WTC11 (cell line): ENCODE results near the gene RELT. TPM values are rescaled to one million over a fixed set of nuclear protein-coding genes. Genes with fewer than 3 reads are reported as not detected.

Experiments
- ATAC-seq: fragments of 200-7000 bp; cut with Tn5 transposase; 2 replicates; pipeline ENCODE4 v1.10.0; 2021; ENCODE audit warnings: mild to moderate bottlenecking, moderate library complexity
- CTCF ChIA-PET: fragments of 300-600 bp; sonication (Branson Sonifier 250); formaldehyde crosslinking; loops from one replicate; lab custom pipeline; 2021; ENCODE audit warnings: antibody characterized with exemption; lab: Charles Lee
- POLR2A ChIA-PET: fragments of 350-600 bp; sonication (Branson Sonifier 250); formaldehyde crosslinking; loops from one replicate; lab custom pipeline; 2021; ENCODE audit warnings: antibody characterized with exemption; lab: Charles Lee
- DNase-seq: peaks from one replicate; pipeline ENCODE4 v3.0.0; 2021; ENCODE audit warnings: low spot score
- H3K27ac Mint-ChIP-seq: 2 replicates; pipeline ENCODE4 v1.8.0; 2021; ENCODE audit warnings: mixed read lengths
- H3K27me3 Mint-ChIP-seq: 2 replicates; pipeline ENCODE4 v1.8.0; 2021; ENCODE audit warnings: low read depth, mild to moderate bottlenecking, moderate library complexity, mixed read lengths
- H3K36me3 Mint-ChIP-seq: 2 replicates; pipeline ENCODE4 v1.8.0; 2021; ENCODE audit warnings: mixed read lengths
- H3K4me1 Mint-ChIP-seq: 2 replicates; pipeline ENCODE4 v1.8.0; 2022; ENCODE audit warnings: mixed read lengths
- H3K4me3 Mint-ChIP-seq: 2 replicates; pipeline ENCODE4 v1.8.0; 2021; ENCODE audit warnings: mild to moderate bottlenecking, moderate library complexity, mixed read lengths
- H3K9me3 Mint-ChIP-seq: 2 replicates; pipeline ENCODE4 v1.8.0; 2021; ENCODE audit warnings: mixed read lengths
- CREB1 ChIP-seq: sonication (generic); formaldehyde crosslinking; IDR thresholded peaks from 2 replicates; pipeline ENCODE4 v1.8.0; 2023; ENCODE audit warnings: mild to moderate bottlenecking, missing genetic modification reagents
- ELF4 ChIP-seq: sonication (generic); formaldehyde crosslinking; IDR thresholded peaks from 2 replicates; pipeline ENCODE4 v1.8.1; 2022; ENCODE audit warnings: low read depth, mild to moderate bottlenecking, moderate library complexity, missing genetic modification reagents
- ETV6 ChIP-seq: sonication (generic); formaldehyde crosslinking; IDR thresholded peaks from 2 replicates; pipeline ENCODE4 v1.8.1; 2022; ENCODE audit warnings: mild to moderate bottlenecking, missing genetic modification reagents
- GABPB1 ChIP-seq: sonication (generic); formaldehyde crosslinking; IDR thresholded peaks from 2 replicates; pipeline ENCODE4 v1.8.1; 2023; ENCODE audit warnings: mild to moderate bottlenecking, missing genetic modification reagents
- GTF2I ChIP-seq: fragments of 250-450 bp; sonication (Bioruptor Pico); conservative IDR thresholded peaks from 2 replicates; pipeline ENCODE4 v1.4.0; 2021; ENCODE audit warnings: mild to moderate bottlenecking
- IRF2 ChIP-seq: sonication (generic); formaldehyde crosslinking; IDR thresholded peaks from 2 replicates; pipeline ENCODE4 v1.8.0; 2022; ENCODE audit warnings: low read depth, missing genetic modification reagents, borderline replicate concordance
- KAT7 ChIP-seq: sonication (generic); formaldehyde crosslinking; IDR thresholded peaks from 2 replicates; pipeline ENCODE4 v1.8.1; 2023; ENCODE audit warnings: missing genetic modification reagents, mild to moderate bottlenecking, borderline replicate concordance
- NFE2L1 ChIP-seq: sonication (generic); formaldehyde crosslinking; IDR thresholded peaks from 2 replicates; pipeline ENCODE4 v1.8.1; 2023; ENCODE audit warnings: missing genetic modification reagents
- OVOL2 ChIP-seq: fragments of 250-450 bp; sonication (Bioruptor Pico); IDR thresholded peaks from 2 replicates; pipeline ENCODE4 v1.9.0; 2021; ENCODE audit warnings: mild to moderate bottlenecking, borderline replicate concordance
- RORB ChIP-seq: fragments of 250-450 bp; sonication (Bioruptor Pico); IDR thresholded peaks from 2 replicates; pipeline ENCODE4 v1.9.0; 2021; ENCODE audit warnings: mild to moderate bottlenecking
- SMAD3 ChIP-seq: sonication (generic); formaldehyde crosslinking; IDR thresholded peaks from 2 replicates; pipeline ENCODE4 v1.8.0; 2022; ENCODE audit warnings: missing genetic modification reagents, mild to moderate bottlenecking, borderline replicate concordance
- SOX15 ChIP-seq: fragments of 250-450 bp; sonication (Bioruptor Pico); IDR thresholded peaks from 2 replicates; pipeline ENCODE4 v1.9.0; 2021; ENCODE audit warnings: mild to moderate bottlenecking
- SP1 ChIP-seq: sonication (generic); formaldehyde crosslinking; conservative IDR thresholded peaks from 2 replicates; pipeline ENCODE4 v1.8.1; 2022; ENCODE audit warnings: missing genetic modification reagents
- TEAD4 ChIP-seq: sonication (generic); formaldehyde crosslinking; IDR thresholded peaks from 2 replicates; pipeline ENCODE4 v1.8.0; 2022; ENCODE audit warnings: mild to moderate bottlenecking, missing genetic modification reagents
- TP53 ChIP-seq: sonication (generic); formaldehyde crosslinking; IDR thresholded peaks from 2 replicates; pipeline ENCODE4 v1.8.1; 2023; ENCODE audit warnings: mild to moderate bottlenecking, missing genetic modification reagents
- ZNF121 ChIP-seq: sonication (generic); formaldehyde crosslinking; IDR thresholded peaks from 2 replicates; pipeline ENCODE4 v1.8.0; 2023; ENCODE audit warnings: missing genetic modification reagents
- ZNF396 ChIP-seq: fragments of 250-450 bp; sonication (Bioruptor Pico); IDR thresholded peaks from 2 replicates; pipeline ENCODE4 v1.8.0; 2021; ENCODE audit warnings: mild to moderate bottlenecking, moderate library complexity, borderline replicate concordance
- ZNF416 ChIP-seq: fragments of 250-450 bp; sonication (Bioruptor Pico); IDR thresholded peaks from 2 replicates; pipeline ENCODE4 v1.9.0; 2021; ENCODE audit warnings: mild to moderate bottlenecking, inconsistent platforms
- total RNA-seq: library from RNA; stranded (reverse); gene quantifications from 3 replicates; pipeline ENCODE4 v1.2.3, GENCODE V29; 2021
- TF ChIP-seq, protein P1 (sequence below): sonication (generic); formaldehyde crosslinking; conservative IDR thresholded peaks from 2 replicates; pipeline ENCODE4 v1.8.1; 2022; ENCODE audit warnings: mild to moderate bottlenecking, missing genetic modification reagents
- TF ChIP-seq, protein P2 (sequence below): sonication (generic); formaldehyde crosslinking; IDR thresholded peaks from 2 replicates; pipeline ENCODE4 v1.8.1; 2022; ENCODE audit warnings: mild to moderate bottlenecking, moderate library complexity, missing genetic modification reagents
- TF ChIP-seq, protein P3 (sequence below): sonication (generic); formaldehyde crosslinking; IDR thresholded peaks from 2 replicates; pipeline ENCODE4 v1.8.1; 2022; ENCODE audit warnings: low read depth, missing genetic modification reagents, borderline replicate concordance
- TF ChIP-seq, protein P4 (sequence below): sonication (generic); formaldehyde crosslinking; IDR thresholded peaks from 2 replicates; pipeline ENCODE4 v1.8.0; 2023; ENCODE audit warnings: missing genetic modification reagents
- TF ChIP-seq, protein P5 (sequence below): sonication (generic); formaldehyde crosslinking; IDR thresholded peaks from 2 replicates; pipeline ENCODE4 v1.8.0; 2022; ENCODE audit warnings: mild to moderate bottlenecking, missing genetic modification reagents
- TF ChIP-seq, protein P6 (sequence below): sonication (generic); formaldehyde crosslinking; IDR thresholded peaks from 2 replicates; pipeline ENCODE4 v1.8.0; 2022; ENCODE audit warnings: mild to moderate bottlenecking, missing genetic modification reagents
- TF ChIP-seq, protein P7 (sequence below): sonication (generic); formaldehyde crosslinking; IDR thresholded peaks from 2 replicates; pipeline ENCODE4 v1.8.1; 2022; ENCODE audit warnings: missing genetic modification reagents, borderline replicate concordance
- TF ChIP-seq, protein P8 (sequence below): sonication (generic); formaldehyde crosslinking; conservative IDR thresholded peaks from 2 replicates; pipeline ENCODE4 v1.8.1; 2023; ENCODE audit warnings: mild to moderate bottlenecking, low read depth, missing genetic modification reagents, moderate library complexity

Gene RELT
- total RNA-seq, 1 experiment from 2014 or later, result 6.7 TPM

DNA sequence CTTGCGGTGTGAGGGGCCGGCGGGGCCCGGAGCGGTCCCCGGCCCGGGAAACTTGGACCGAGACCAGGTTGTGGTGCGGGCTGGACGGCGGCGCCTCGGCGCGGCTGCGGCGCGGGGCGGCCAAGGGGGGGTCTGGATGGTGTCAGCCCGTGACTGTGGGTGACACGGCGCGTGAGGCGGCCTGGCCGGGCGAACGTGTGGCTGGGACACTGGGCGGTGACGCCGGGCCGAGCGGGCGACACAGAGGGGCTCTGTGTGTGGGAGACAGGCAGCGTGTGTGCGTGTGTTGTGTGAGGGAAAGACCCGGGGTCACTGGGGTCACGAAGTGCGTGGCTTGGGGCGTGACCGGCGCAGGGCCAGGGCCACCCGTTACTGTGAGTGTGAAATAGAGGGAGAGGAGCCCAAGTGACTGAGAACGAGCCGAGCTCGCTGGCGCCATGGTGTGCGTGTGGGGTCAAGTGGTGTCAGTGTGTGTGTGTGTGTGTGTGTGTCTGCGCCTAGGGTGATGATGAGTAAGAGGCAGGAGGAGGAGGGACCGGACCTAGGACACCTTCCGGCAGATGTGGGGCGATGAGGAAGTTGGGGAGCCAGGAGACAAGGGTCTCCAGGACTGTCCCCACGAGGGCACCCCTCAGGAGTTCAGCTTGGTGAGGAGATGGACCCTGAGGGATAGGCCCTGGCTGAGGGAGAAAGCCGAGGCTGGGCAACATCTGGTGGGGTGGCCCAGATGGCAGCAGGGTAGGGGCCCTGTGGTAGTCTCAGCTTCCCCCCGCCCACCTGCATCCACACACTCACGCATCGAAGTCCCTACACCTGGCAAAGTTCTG is 817 bp downstream of the RELT start:
- TF ChIP-seq ETV6 (CRISPR knock-in tag), result 0 out of 2 replicates have a peak, but pooled peaks have one; percentile 32
- no peak for TF ChIP-seq SMAD3 (CRISPR knock-in tag)
- TF ChIP-seq, protein P1, sequence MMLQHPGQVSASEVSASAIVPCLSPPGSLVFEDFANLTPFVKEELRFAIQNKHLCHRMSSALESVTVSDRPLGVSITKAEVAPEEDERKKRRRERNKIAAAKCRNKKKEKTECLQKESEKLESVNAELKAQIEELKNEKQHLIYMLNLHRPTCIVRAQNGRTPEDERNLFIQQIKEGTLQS (CRISPR knock-in tag), result no peak
- TF ChIP-seq, protein P2, sequence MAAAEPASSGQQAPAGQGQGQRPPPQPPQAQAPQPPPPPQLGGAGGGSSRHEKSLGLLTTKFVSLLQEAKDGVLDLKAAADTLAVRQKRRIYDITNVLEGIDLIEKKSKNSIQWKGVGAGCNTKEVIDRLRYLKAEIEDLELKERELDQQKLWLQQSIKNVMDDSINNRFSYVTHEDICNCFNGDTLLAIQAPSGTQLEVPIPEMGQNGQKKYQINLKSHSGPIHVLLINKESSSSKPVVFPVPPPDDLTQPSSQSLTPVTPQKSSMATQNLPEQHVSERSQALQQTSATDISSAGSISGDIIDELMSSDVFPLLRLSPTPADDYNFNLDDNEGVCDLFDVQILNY (CRISPR knock-in tag), result no peak
- TF ChIP-seq KAT7 (CRISPR knock-in tag), result no peak
- TF ChIP-seq, protein P3, sequence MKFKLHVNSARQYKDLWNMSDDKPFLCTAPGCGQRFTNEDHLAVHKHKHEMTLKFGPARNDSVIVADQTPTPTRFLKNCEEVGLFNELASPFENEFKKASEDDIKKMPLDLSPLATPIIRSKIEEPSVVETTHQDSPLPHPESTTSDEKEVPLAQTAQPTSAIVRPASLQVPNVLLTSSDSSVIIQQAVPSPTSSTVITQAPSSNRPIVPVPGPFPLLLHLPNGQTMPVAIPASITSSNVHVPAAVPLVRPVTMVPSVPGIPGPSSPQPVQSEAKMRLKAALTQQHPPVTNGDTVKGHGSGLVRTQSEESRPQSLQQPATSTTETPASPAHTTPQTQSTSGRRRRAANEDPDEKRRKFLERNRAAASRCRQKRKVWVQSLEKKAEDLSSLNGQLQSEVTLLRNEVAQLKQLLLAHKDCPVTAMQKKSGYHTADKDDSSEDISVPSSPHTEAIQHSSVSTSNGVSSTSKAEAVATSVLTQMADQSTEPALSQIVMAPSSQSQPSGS (CRISPR knock-in tag), result no peak
- no peak for TF ChIP-seq GABPB1 (CRISPR knock-in tag)
- no peak for TF ChIP-seq TEAD4
- TF ChIP-seq, protein P4, sequence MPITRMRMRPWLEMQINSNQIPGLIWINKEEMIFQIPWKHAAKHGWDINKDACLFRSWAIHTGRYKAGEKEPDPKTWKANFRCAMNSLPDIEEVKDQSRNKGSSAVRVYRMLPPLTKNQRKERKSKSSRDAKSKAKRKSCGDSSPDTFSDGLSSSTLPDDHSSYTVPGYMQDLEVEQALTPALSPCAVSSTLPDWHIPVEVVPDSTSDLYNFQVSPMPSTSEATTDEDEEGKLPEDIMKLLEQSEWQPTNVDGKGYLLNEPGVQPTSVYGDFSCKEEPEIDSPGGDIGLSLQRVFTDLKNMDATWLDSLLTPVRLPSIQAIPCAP (CRISPR knock-in tag), result 0 out of 2 replicates have a peak, but pooled peaks have one; percentile 22
- TF ChIP-seq IRF2, result no peak
- no peak for TF ChIP-seq ZNF396 (CRISPR knock-in tag)
- TF ChIP-seq, protein P5, sequence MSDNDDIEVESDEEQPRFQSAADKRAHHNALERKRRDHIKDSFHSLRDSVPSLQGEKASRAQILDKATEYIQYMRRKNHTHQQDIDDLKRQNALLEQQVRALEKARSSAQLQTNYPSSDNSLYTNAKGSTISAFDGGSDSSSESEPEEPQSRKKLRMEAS (CRISPR knock-in tag), result no peak
- no peak for TF ChIP-seq OVOL2
- no peak for TF ChIP-seq SOX15
- TF ChIP-seq SP1 (CRISPR knock-in tag), result no peak
- TF ChIP-seq ZNF416, result no peak
- TF ChIP-seq ZNF121, result no peak
- no peak for TF ChIP-seq TP53 (CRISPR knock-in tag)
- no peak for TF ChIP-seq NFE2L1 (CRISPR knock-in tag)
- TF ChIP-seq CREB1 (CRISPR knock-in tag), result no peak
- TF ChIP-seq GTF2I (CRISPR knock-in tag), result no peak
- 0 out of 2 replicates have a peak, but pooled peaks have one; percentile 1 for TF ChIP-seq ELF4 (CRISPR knock-in tag)
- TF ChIP-seq, protein P6, sequence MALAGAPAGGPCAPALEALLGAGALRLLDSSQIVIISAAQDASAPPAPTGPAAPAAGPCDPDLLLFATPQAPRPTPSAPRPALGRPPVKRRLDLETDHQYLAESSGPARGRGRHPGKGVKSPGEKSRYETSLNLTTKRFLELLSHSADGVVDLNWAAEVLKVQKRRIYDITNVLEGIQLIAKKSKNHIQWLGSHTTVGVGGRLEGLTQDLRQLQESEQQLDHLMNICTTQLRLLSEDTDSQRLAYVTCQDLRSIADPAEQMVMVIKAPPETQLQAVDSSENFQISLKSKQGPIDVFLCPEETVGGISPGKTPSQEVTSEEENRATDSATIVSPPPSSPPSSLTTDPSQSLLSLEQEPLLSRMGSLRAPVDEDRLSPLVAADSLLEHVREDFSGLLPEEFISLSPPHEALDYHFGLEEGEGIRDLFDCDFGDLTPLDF (CRISPR knock-in tag), result no peak
- TF ChIP-seq, protein P7, sequence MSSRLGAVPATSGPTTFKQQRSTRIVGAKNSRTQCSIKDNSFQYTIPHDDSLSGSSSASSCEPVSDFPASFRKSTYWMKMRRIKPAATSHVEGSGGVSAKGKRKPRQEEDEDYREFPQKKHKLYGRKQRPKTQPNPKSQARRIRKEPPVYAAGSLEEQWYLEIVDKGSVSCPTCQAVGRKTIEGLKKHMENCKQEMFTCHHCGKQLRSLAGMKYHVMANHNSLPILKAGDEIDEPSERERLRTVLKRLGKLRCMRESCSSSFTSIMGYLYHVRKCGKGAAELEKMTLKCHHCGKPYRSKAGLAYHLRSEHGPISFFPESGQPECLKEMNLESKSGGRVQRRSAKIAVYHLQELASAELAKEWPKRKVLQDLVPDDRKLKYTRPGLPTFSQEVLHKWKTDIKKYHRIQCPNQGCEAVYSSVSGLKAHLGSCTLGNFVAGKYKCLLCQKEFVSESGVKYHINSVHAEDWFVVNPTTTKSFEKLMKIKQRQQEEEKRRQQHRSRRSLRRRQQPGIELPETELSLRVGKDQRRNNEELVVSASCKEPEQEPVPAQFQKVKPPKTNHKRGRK (CRISPR knock-in tag), result no peak
- TF ChIP-seq RORB (CRISPR knock-in tag), result no peak
- TF ChIP-seq, protein P8, sequence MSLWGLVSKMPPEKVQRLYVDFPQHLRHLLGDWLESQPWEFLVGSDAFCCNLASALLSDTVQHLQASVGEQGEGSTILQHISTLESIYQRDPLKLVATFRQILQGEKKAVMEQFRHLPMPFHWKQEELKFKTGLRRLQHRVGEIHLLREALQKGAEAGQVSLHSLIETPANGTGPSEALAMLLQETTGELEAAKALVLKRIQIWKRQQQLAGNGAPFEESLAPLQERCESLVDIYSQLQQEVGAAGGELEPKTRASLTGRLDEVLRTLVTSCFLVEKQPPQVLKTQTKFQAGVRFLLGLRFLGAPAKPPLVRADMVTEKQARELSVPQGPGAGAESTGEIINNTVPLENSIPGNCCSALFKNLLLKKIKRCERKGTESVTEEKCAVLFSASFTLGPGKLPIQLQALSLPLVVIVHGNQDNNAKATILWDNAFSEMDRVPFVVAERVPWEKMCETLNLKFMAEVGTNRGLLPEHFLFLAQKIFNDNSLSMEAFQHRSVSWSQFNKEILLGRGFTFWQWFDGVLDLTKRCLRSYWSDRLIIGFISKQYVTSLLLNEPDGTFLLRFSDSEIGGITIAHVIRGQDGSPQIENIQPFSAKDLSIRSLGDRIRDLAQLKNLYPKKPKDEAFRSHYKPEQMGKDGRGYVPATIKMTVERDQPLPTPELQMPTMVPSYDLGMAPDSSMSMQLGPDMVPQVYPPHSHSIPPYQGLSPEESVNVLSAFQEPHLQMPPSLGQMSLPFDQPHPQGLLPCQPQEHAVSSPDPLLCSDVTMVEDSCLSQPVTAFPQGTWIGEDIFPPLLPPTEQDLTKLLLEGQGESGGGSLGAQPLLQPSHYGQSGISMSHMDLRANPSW (CRISPR knock-in tag), result no peak
- Mint-ChIP-seq H3K4me3 (peak overlapping the region; percentile 70), H3K9me3 (no peaks in the 10 kb centered on the region), H3K4me1 (peaks cover 12% of the 10 kb centered on the region), H3K36me3 (no peaks in the 10 kb centered on the region), H3K27ac (no peak overlapping the region), H3K27me3 (peaks cover 16% of the 10 kb centered on the region)
- POLR2A ChIA-PET, result interaction anchor here (1.1 kb wide), 1 partner anchor 69 kb away, joined by 3 read pairs; the partner anchor contains the start of gene ARHGEF17
- ATAC-seq (0 out of 2 replicates have a peak, but pooled peaks have one; percentile 1), DNase-seq (no peak)
- CTCF ChIA-PET, result interaction anchor here (0.7 to 5.0 kb wide), 9 partner anchors 8 to 134 kb away, joined by 3 to 25 read pairs (median 6); no protein-coding TSS in a partner anchor
